Lung (tissue), 12 donors: ENCODE data around the gene BHLHA9. TPM values are rescaled to one million over a fixed set of nuclear protein-coding genes. Genes with fewer than 3 reads are reported as not detected.
"Not testable (repeated sequence)": the region's sequence is repeated elsewhere in the genome, so short reads cannot be mapped to it uniquely, and the experiment has no call there.

ENCODE experiments used
- ATAC-seq: fragments of 200-7000 bp; cut with Tn5 transposase; one replicate; pipeline ENCODE4 v1.9.1; 2020; ENCODE audit warnings: moderate number of reproducible peaks; ENCODE audit not compliant: insufficient read depth, low FRiP score
- DNase-seq, 3 donors: peaks; one replicate each; pipeline ENCODE4 v3.0.0-alpha.2; 2013 to 2017
- H3K27ac ChIP-seq, 2 donors: one replicate each; pipeline ENCODE4 v1.5.1; 2013; ENCODE audit warnings: mild to moderate bottlenecking in 2 of 2, moderate library complexity in 2 of 2, control low read depth in 1 of 2, inconsistent platforms in 1 of 2, low read depth in 1 of 2, low read length in 1 of 2
- H3K27me3 ChIP-seq, 3 donors: one replicate each; pipeline ENCODE4 v1.5.1; 2013; ENCODE audit warnings: low read length in 2 of 3; ENCODE audit not compliant: control insufficient read depth in 3 of 3, insufficient read depth in 3 of 3
- H3K36me3 ChIP-seq, 4 donors: one replicate each; pipeline ENCODE4 v1.5.1; 2013; ENCODE audit warnings: low read length in 4 of 4, mild to moderate bottlenecking in 1 of 4, moderate library complexity in 1 of 4; ENCODE audit not compliant: control insufficient read depth in 4 of 4, insufficient read depth in 4 of 4
- H3K4me1 ChIP-seq, 5 donors: one replicate each; pipeline ENCODE4 v1.5.1; 2013; ENCODE audit warnings: low read length in 5 of 5, mild to moderate bottlenecking in 2 of 5, moderate library complexity in 1 of 5; ENCODE audit not compliant: control insufficient read depth in 5 of 5, insufficient read depth in 5 of 5
- H3K4me3 ChIP-seq: one replicate; pipeline ENCODE4 v1.5.1; 2013; ENCODE audit warnings: mild to moderate bottlenecking, control low read depth, moderate library complexity
- H3K9ac ChIP-seq, 2 donors: one replicate each; pipeline ENCODE4 v1.5.1; 2013; ENCODE audit warnings: low read length in 2 of 2, control low read depth in 1 of 2; ENCODE audit not compliant: insufficient read depth in 1 of 2
- H3K9me3 ChIP-seq, 4 donors: one replicate each; pipeline ENCODE4 v1.5.1; 2013; ENCODE audit warnings: low read length in 3 of 4, mild to moderate bottlenecking in 1 of 4, moderate library complexity in 1 of 4; ENCODE audit not compliant: control insufficient read depth in 4 of 4, insufficient read depth in 3 of 4
- WGBS, 2 donors: extraction: QIAGEN DNeasy Blood & Tissue Kit; methylation state at CpG; one replicate each; pipeline ENCODE4 v1.1.7; 2013; 5-methylcytosine and 5-hydroxymethylcytosine counted together
- polyA plus RNA-seq, 2 donors: library from polyadenylated mRNA; stranded (reverse); fragments of 200-250 nt; gene quantifications; one replicate each; pipeline ENCODE4 v1.2.1, GENCODE V29; 2013
- total RNA-seq, 2 donors: library from RNA; depleted of rRNA in 1 of 2; stranded (reverse); fragments of >200 nt in 1 of 2; gene quantifications; one replicate each; pipeline ENCODE4 v1.2.1, GENCODE V29; 2014 to 2021
- TF ChIP-seq, protein P1 (sequence below): IDR thresholded peaks from 2 replicates; pipeline ENCODE4 v1.5.1; 2012; ENCODE audit warnings: mild to moderate bottlenecking; ENCODE audit errors: control extremely low read depth, extremely low read depth
- donor health status: control.
- donor health status: control.
- donor health status: Bipolar disorder and iron deficiency.
- donor health status: healthy.
- donor health status: DM: yes; HTN: yes; CAD: no.

BHLHA9 gene
- total and polyA plus RNA-seq, 4 donors = not detected

DNA sequence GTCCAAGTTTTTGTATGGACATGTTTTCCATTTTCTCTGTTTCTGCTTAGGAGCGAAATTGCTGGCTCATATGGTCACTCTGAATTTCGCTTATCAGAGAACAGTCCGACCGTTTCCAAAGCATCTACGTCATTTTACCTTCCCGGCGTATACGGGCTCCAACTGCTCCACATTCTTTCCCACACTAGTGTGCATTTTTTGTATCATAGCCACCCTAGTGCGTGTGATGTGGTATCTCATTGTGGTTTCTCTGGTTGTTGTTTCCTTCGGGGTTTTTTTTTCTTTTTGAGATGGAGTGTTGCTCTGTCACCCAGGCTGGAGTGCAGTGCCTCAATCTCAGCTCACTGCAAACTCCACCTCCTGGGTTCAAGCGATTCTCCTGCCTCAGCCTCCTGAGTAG is 31.0 kb upstream of the BHLHA9 start:
- H3K27me3 ChIP-seq = no peaks in the 10 kb centered on the region
- no peak overlapping the region for H3K27ac ChIP-seq
- no peaks in the 10 kb centered on the region for H3K9me3 ChIP-seq
- ATAC-seq (no peak), DNase-seq (no peak)
- TF ChIP-seq, protein P1, sequence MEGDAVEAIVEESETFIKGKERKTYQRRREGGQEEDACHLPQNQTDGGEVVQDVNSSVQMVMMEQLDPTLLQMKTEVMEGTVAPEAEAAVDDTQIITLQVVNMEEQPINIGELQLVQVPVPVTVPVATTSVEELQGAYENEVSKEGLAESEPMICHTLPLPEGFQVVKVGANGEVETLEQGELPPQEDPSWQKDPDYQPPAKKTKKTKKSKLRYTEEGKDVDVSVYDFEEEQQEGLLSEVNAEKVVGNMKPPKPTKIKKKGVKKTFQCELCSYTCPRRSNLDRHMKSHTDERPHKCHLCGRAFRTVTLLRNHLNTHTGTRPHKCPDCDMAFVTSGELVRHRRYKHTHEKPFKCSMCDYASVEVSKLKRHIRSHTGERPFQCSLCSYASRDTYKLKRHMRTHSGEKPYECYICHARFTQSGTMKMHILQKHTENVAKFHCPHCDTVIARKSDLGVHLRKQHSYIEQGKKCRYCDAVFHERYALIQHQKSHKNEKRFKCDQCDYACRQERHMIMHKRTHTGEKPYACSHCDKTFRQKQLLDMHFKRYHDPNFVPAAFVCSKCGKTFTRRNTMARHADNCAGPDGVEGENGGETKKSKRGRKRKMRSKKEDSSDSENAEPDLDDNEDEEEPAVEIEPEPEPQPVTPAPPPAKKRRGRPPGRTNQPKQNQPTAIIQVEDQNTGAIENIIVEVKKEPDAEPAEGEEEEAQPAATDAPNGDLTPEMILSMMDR = no peak
- no peaks in the 10 kb centered on the region for H3K36me3 ChIP-seq
- WGBS, 2 donors = 78% methylated on average over 11 of the region's 11 CpGs
- no peak overlapping the region for H3K9ac ChIP-seq
- no peaks in the 10 kb centered on the region for H3K4me1 ChIP-seq
- H3K4me3 ChIP-seq = no peak overlapping the region

DNA sequence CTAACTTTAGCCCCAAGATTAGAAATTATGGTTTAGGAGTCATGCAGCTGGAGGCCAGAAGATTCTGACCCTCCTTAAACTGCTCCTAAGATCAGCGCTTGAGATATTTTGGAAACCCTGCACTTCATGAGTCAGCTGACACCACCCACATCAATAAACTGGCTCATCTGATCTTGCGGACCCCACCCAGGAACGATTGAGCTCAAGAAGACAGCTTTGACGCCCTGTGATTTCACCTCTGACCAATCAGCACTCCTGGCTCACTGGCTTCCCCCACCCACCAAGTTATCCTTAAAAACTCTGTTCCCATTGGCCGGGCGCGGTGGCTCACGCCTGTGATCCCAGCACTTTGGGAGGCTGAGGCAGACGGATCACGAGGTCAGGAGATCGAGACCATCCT is 29.8 kb upstream of the BHLHA9 start:
- not testable (repeated sequence) for H3K9ac ChIP-seq, ATAC-seq, H3K27ac ChIP-seq, H3K4me1 ChIP-seq, H3K4me3 ChIP-seq, H3K27me3 ChIP-seq, H3K9me3 ChIP-seq, H3K36me3 ChIP-seq, DNase-seq
- 78 to 85% methylated on average over 11 of the region's 11 CpGs for WGBS, 2 donors

DNA sequence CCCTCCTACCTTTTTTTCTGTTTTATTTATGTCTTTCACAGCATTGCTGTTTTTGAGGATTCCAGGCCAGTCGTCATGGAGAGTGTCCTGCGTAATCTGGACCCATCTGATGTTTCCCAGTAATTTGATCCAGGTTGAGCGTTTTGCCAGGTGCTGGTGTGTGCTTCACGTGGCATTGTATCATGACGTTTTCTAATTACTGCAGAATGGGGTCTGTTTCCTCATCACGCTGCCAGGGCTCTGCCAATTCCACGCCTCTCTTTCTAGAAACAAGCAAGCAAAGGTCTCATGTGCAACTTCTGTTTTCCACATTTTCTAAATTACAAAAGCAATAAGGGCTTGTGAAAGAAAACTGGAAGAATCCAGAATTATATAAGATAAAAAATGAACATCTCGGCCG is 28.3 kb upstream of the BHLHA9 start:
- Histone ChIP-seq H3K9me3 (no peaks in the 10 kb centered on the region), H3K27ac (peak overlapping the region in 1 of 2 donors; percentile 40), H3K4me1 (no peaks in the 10 kb centered on the region), H3K27me3 (no peaks in the 10 kb centered on the region), H3K36me3 (no peaks in the 10 kb centered on the region), H3K9ac (no peak overlapping the region), H3K4me3 (no peak overlapping the region)
- DNase-seq (peak in 1 of 3 donors; percentile 14), ATAC-seq (no peak)
- TF ChIP-seq, protein P1 = no peak
- WGBS, 2 donors = 48 to 56% methylated on average over 9 of the region's 9 CpGs

DNA sequence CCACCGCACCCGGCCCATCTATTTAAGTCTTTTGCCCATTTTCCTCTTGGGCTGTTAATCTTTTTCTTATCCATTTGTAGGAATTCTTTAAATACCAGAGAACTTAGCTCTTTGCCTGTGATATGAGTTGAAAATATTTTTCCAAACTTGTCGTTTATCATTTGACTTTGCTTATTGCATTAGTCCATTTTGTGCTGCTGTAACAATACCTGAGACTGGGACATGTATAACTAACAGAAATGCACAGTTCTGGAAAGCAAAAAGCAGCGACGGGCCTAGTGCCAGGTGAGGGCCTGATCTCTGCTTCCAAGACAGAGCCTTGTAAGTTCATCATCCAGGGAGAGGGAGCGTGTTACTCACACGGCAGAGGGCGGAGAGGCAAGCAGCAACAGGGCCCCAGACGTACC is 25.6 kb upstream of the BHLHA9 start:
- ATAC-seq = no peak
- no peak overlapping the region for H3K27ac ChIP-seq

More for the DNA sequence above, 25.6 kb upstream of the BHLHA9 start:
- no peaks in the 10 kb centered on the region for H3K27me3 ChIP-seq
- no peak for DNase-seq
- no peaks in the 10 kb centered on the region for H3K36me3 ChIP-seq
- TF ChIP-seq, protein P1 = no peak
- WGBS, 2 donors = 80 to 83% methylated on average over 9 of the region's 9 CpGs
- H3K4me1 ChIP-seq = no peaks in the 10 kb centered on the region
- H3K9me3 ChIP-seq = no peaks in the 10 kb centered on the region
- no peak overlapping the region for H3K4me3 ChIP-seq
- no peak overlapping the region for H3K9ac ChIP-seq
